ENCODE data around the gene MAP2K6. TPM values are rescaled to one million over a fixed set of nuclear protein-coding genes. Genes with fewer than 3 reads are reported as not detected.

The MAP2K6 gene
- total and polyA plus RNA-seq, 7 donors = 1.6 to 51.4 (median 9.7) TPM

DNA sequence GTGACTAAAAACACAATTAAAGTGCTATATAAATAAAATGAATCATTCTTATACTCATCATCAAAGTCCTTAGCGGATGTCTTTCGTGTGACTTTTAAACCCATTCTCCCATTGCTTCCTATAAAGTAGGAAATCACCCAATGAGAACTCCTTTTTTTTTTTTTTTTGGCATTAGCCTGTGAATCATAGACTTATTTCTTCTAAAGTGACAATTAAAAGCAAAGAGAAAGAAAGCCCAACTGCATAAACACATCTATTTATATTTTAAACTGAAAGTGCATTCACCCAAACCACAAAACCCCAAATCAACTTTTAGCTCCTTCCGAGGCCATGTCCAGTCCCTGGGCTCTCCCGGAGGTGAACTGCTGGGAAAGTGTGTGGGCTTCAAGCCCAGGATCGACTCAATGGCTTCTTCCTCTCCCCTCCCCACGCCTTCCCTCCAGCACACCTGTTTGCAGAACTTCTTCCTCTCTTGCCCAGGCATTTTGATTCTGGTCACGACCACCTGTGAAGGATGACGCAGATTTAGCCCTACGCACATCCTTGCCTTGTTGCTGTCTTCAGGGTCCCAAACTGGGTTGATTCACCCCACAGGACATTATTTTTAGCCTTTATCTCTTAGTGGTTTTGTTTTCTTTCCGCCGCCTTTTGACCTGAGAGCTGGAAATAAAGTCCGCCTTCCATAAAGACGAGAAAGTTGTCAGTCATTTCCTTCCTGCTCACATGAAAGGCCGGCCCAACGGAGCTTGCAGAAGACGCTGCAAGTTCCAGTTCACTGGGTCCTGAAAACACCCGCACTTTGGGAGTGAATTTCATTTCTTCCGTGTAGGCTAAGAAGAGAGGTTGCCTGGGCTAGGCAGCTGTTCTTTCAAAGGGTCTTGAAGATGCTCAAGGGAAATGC lies 166.8 kb downstream of the MAP2K6 start:
- Histone ChIP-seq H3K4me1 (no peaks in the 10 kb centered on the region), H3K27ac (no peak overlapping the region), H3K4me3 (no peak overlapping the region), H3K27me3 (no peaks in the 10 kb centered on the region), H3K36me3 (no peaks in the 10 kb centered on the region), H3K9me3 (no peaks in the 10 kb centered on the region)
- TF ChIP-seq EP300 (IDR thresholded peaks at IDR 0.05) (no peak), POLR2A (IDR thresholded peaks at IDR 0.05) (no peak)
- intact Hi-C loops (cut with DNase I) = no loop called here
- 32 to 50% methylated on average over 18 of the region's 18 CpGs for WGBS, 2 donors
- no peak for DNase-seq

DNA sequence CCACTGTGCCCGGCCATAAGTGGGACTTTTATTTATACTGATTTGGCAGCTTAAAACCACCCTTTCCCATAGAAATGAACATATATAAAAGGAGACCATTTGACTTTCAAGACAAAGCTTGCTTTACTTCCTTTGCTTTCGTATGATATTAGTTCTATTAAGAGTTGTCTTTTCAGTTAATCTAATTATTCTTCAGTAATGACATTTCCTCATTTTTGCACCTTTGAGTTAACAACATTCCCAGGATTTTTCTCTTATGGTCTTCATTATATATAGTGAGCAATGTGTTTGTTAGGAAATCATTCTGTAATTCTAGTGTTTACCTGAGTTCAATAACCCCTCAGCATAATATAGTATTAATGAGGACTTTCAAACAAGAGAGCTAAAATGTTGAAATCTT lies 173.8 kb downstream of the MAP2K6 start:
- Histone ChIP-seq H3K9me3 (no peaks in the 10 kb centered on the region), H3K4me3 (no peak overlapping the region), H3K27me3 (no peaks in the 10 kb centered on the region), H3K36me3 (no peaks in the 10 kb centered on the region), H3K27ac (no peak overlapping the region), H3K4me1 (peaks cover 0 to 15% (median 8%) of the 10 kb centered on the region in 4 donors)
- intact Hi-C loops (cut with DNase I) = no loop called here
- WGBS, 2 donors = 43 to 71% methylated on average over 2 of the region's 2 CpGs
- no peak for TF ChIP-seq POLR2AphosphoS5 (IDR thresholded peaks at IDR 0.05)
- TF ChIP-seq POLR2A (IDR thresholded peaks at IDR 0.05) = no peak
- TF ChIP-seq, protein P1, sequence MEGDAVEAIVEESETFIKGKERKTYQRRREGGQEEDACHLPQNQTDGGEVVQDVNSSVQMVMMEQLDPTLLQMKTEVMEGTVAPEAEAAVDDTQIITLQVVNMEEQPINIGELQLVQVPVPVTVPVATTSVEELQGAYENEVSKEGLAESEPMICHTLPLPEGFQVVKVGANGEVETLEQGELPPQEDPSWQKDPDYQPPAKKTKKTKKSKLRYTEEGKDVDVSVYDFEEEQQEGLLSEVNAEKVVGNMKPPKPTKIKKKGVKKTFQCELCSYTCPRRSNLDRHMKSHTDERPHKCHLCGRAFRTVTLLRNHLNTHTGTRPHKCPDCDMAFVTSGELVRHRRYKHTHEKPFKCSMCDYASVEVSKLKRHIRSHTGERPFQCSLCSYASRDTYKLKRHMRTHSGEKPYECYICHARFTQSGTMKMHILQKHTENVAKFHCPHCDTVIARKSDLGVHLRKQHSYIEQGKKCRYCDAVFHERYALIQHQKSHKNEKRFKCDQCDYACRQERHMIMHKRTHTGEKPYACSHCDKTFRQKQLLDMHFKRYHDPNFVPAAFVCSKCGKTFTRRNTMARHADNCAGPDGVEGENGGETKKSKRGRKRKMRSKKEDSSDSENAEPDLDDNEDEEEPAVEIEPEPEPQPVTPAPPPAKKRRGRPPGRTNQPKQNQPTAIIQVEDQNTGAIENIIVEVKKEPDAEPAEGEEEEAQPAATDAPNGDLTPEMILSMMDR (IDR thresholded peaks at IDR 0.05) = no peak
- TF ChIP-seq EP300 (IDR thresholded peaks at IDR 0.05) = no peak
- no peak for DNase-seq

DNA sequence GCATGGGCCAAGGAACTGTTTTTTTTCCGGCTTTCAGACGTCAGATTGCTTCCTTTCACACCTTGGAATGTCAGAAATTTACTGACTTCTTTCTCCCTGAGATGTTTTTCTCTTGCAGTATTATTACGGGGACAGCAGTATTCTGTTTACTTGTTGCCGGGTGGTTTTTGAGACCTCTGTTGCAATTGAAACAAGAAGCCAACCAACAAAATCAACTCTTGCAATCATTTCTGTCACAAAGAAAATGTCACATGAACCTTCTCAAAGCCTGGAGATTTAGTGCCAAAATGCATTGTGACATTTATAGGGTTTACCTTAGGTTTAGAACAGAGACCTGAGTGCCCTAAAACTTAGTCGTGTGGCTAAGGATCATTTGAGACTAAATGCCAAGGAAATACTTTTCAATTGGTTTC lies 174.3 kb downstream of the MAP2K6 start:
- Histone ChIP-seq H3K36me3 (no peaks in the 10 kb centered on the region), H3K4me3 (no peak overlapping the region), H3K4me1 (peaks cover 0 to 18% (median 8%) of the 10 kb centered on the region in 4 donors), H3K9me3 (no peaks in the 10 kb centered on the region), H3K27me3 (no peaks in the 10 kb centered on the region), H3K27ac (no peak overlapping the region)
- TF ChIP-seq, protein P1 (IDR thresholded peaks at IDR 0.05) = no peak
- TF ChIP-seq POLR2A (IDR thresholded peaks at IDR 0.05) = no peak
- DNase-seq = no peak
- intact Hi-C loops (cut with DNase I) = no loop called here
- 63 to 67% methylated on average over 5 of the region's 5 CpGs for WGBS, 2 donors

DNA sequence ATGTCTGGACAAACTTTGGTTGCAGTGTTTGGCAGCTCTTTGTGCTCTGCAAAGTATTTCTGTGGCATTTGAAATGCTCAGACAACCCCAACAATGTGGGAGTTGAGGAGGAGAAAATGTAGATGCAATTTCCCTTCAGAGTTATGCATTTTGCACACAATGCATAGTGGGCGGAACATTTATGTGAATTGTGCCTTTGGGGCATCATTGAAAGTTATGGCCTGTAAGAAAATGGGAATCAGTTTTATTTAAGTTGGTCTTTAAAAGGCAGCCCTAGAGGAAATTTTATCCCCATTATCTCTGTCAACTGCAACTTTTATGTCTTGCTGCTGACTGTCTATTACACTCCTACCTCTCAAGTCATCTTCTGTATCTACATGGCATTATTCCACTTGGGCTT lies 176.2 kb downstream of the MAP2K6 start:
- DNase-seq = no peak
- Histone ChIP-seq H3K27me3 (no peaks in the 10 kb centered on the region), H3K36me3 (no peaks in the 10 kb centered on the region), H3K4me3 (no peak overlapping the region), H3K4me1 (peaks cover 0 to 18% (median 8%) of the 10 kb centered on the region in 4 donors), H3K9me3 (no peaks in the 10 kb centered on the region), H3K27ac (peak overlapping the region in 1 of 4 donors; percentile 32)
- intact Hi-C loops (cut with DNase I) = no loop called here
- WGBS, 2 donors = 97 to 98% methylated on average over 1 of the region's 1 CpG
- no peak for TF ChIP-seq EP300 (IDR thresholded peaks at IDR 0.05)
- no peak for TF ChIP-seq POLR2AphosphoS5 (IDR thresholded peaks at IDR 0.05)
- TF ChIP-seq POLR2A (IDR thresholded peaks at IDR 0.05) = no peak
- TF ChIP-seq, protein P1 (IDR thresholded peaks at IDR 0.05) = no peak

DNA sequence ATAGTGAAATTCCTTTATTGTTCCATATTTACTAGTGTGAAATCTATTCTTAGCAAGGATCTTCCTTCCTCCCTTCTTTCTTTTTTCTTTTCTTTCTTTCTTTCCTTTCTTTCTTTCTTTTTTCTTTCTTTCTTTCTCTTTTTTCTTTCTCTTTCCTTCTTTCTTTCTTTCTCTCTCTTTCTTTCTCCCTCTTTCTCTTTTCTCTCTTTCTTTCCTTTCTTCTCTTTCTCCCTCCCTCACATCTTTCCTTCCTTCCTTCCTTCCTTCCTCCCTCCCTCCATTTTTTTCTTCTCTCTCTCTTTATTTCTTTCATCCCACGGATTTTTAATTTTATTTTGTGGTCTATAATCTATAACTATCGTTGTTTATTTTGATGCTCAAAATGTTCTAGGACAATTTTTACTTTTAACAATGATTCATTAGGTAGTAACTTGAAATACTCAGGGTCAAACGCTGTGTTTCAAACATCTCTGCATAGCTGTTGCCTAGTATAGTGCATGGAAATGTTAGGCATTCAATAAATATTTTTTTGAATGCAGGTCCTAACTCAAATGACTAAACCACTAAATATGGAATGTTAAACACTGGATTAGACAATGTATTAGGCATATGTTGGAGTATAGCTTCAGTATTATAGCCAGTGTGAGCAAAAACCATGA lies 178.3 kb downstream of the MAP2K6 start:
- whole genome bisulfite sequencing, 2 donors = 62 to 73% methylated on average over 3 of the region's 3 CpGs
- intact Hi-C loops (cut with DNase I) = no loop called here
- Histone ChIP-seq H3K27ac (peak overlapping the region in 1 of 4 donors; percentile 50), H3K4me1 (peaks cover 0 to 18% (median 8%) of the 10 kb centered on the region in 4 donors), H3K27me3 (no peaks in the 10 kb centered on the region), H3K4me3 (no peak overlapping the region), H3K36me3 (no peaks in the 10 kb centered on the region), H3K9me3 (no peaks in the 10 kb centered on the region)
- TF ChIP-seq, protein P1 (IDR thresholded peaks at IDR 0.05) = no peak
- no peak for TF ChIP-seq POLR2A (IDR thresholded peaks at IDR 0.05)
- TF ChIP-seq POLR2AphosphoS5 (IDR thresholded peaks at IDR 0.05) = no peak
- TF ChIP-seq EP300 (IDR thresholded peaks at IDR 0.05) = no peak
- no peak for DNase-seq
